Measurements from ENCODE around the gene KRTAP17-1. TPM values are rescaled to one million over a fixed set of nuclear protein-coding genes. Genes with fewer than 3 reads are reported as not detected.
"Not testable (repeated sequence)": the region's sequence is repeated elsewhere in the genome, so short reads cannot be mapped to it uniquely, and the experiment has no call there.

KRTAP17-1 gene
- total RNA-seq, 2 donors from 2014 or later: 0.46 to 0.48 TPM

- H3K4me3 ChIP-seq (ENCODE audit: low read length): no peak overlapping the region
- no peaks in the 10 kb centered on the region for H3K9me3 Mint-ChIP-seq
- H3K4me1 Mint-ChIP-seq: no peaks in the 10 kb centered on the region
- no peak for TF ChIP-seq CTCF (conservative IDR thresholded peaks at IDR 0.05)
- H3K9me3 ChIP-seq (ENCODE audit: control insufficient read depth, low read length): no peaks in the 10 kb centered on the region
- no peak for DNase-seq
- H3K27ac ChIP-seq (ENCODE audit: low read depth, low read length): no peak overlapping the region
- H3K4me1 ChIP-seq (ENCODE audit: control insufficient read depth, insufficient read depth, low read length): no peaks in the 10 kb centered on the region
- no peaks in the 10 kb centered on the region for H3K36me3 Mint-ChIP-seq (ENCODE audit: low read depth)
- no peaks in the 10 kb centered on the region for H3K36me3 ChIP-seq (ENCODE audit: control insufficient read depth, insufficient read depth, low read length)
- no peak overlapping the region for H3K4me3 Mint-ChIP-seq
- WGBS, 2 experiments (ENCODE audit: insufficient coverage in 1 of 2, insufficient read length in 1 of 2): 80 to 93% methylated on average over 3 of the region's 3 CpGs
- no peak overlapping the region for H3K9ac ChIP-seq (ENCODE audit: extremely low read depth, low read length, poor library complexity, severe bottlenecking)
- no peak overlapping the region for H3K27ac Mint-ChIP-seq
- peaks cover 31% of the 10 kb centered on the region for H3K27me3 ChIP-seq (ENCODE audit: control insufficient read depth, insufficient read depth, low read length, poor library complexity, severe bottlenecking)
- peaks cover 9% of the 10 kb centered on the region for H3K27me3 Mint-ChIP-seq (ENCODE audit: insufficient read depth)
These were observed 37.1 kb downstream of the KRTAP17-1 start for GRCh38 chr17:41278176-41278955.

GRCh38 chr17:41275648-41276190 lies 39.8 kb downstream of the KRTAP17-1 start, which contains the start of gene KRTAP9-7:
TSS of gene KRTAP9-7 (plus strand) at chr17:41275698. CDS start at chr17:41275698, 0 bp downstream.
- H3K4me3 Mint-ChIP-seq: not testable (repeated sequence)

GRCh38 chr17:41271858-41272257 lies 43.7 kb downstream of the KRTAP17-1 start:
- no peak for DNase-seq
- no peak overlapping the region for H3K9ac ChIP-seq (ENCODE audit: extremely low read depth, low read length, poor library complexity, severe bottlenecking)
- Mint-ChIP-seq H3K27me3 (ENCODE audit: insufficient read depth) (peaks cover 9% of the 10 kb centered on the region), H3K36me3 (ENCODE audit: low read depth) (no peaks in the 10 kb centered on the region), H3K27ac (no peak overlapping the region), H3K4me3 (no peak overlapping the region), H3K4me1 (no peaks in the 10 kb centered on the region), H3K9me3 (no peaks in the 10 kb centered on the region)
- TF ChIP-seq CTCF (conservative IDR thresholded peaks at IDR 0.05): no peak
- H3K27me3 ChIP-seq (ENCODE audit: control insufficient read depth, insufficient read depth, low read length, poor library complexity, severe bottlenecking): peaks cover 23% of the 10 kb centered on the region
- no peaks in the 10 kb centered on the region for H3K4me1 ChIP-seq (ENCODE audit: control insufficient read depth, insufficient read depth, low read length)
- no peaks in the 10 kb centered on the region for H3K9me3 ChIP-seq (ENCODE audit: control insufficient read depth, low read length)
- H3K27ac ChIP-seq (ENCODE audit: low read depth, low read length): no peak overlapping the region
- 90 to 100% methylated on average over 1 of the region's 1 CpG for WGBS, 2 experiments (ENCODE audit: insufficient coverage in 1 of 2, insufficient read length in 1 of 2)
- no peak overlapping the region for H3K4me3 ChIP-seq (ENCODE audit: low read length)
- H3K36me3 ChIP-seq (ENCODE audit: control insufficient read depth, insufficient read depth, low read length): no peaks in the 10 kb centered on the region

More at GRCh38 chr17:41275648-41276190, 39.8 kb downstream of the KRTAP17-1 start, which contains the start of gene KRTAP9-7:
- not testable (repeated sequence) for H3K9ac ChIP-seq (ENCODE audit: extremely low read depth, low read length, poor library complexity, severe bottlenecking); H3K27ac Mint-ChIP-seq; H3K27ac ChIP-seq (ENCODE audit: low read depth, low read length); H3K36me3 ChIP-seq (ENCODE audit: control insufficient read depth, insufficient read depth, low read length); H3K4me1 Mint-ChIP-seq; H3K4me1 ChIP-seq (ENCODE audit: control insufficient read depth, insufficient read depth, low read length); H3K4me3 ChIP-seq (ENCODE audit: low read length); DNase-seq; H3K9me3 Mint-ChIP-seq; H3K36me3 Mint-ChIP-seq (ENCODE audit: low read depth); H3K27me3 Mint-ChIP-seq (ENCODE audit: insufficient read depth); H3K9me3 ChIP-seq (ENCODE audit: control insufficient read depth, low read length)
- 80% methylated on average over 3 of the region's 3 CpGs; no CpG with 5 or more reads in 1 of the 2 experiments for WGBS, 2 experiments (ENCODE audit: insufficient coverage in 1 of 2, insufficient read length in 1 of 2)
- H3K27me3 ChIP-seq (ENCODE audit: control insufficient read depth, insufficient read depth, low read length, poor library complexity, severe bottlenecking): peaks cover 31% of the 10 kb centered on the region

GRCh38 chr17:41271323-41271722 lies 44.2 kb downstream of the KRTAP17-1 start:
- H3K27ac ChIP-seq (ENCODE audit: low read depth, low read length); H3K9me3 ChIP-seq (ENCODE audit: control insufficient read depth, low read length); DNase-seq; H3K36me3 Mint-ChIP-seq (ENCODE audit: low read depth); H3K4me3 ChIP-seq (ENCODE audit: low read length); H3K4me1 Mint-ChIP-seq; H3K27ac Mint-ChIP-seq; H3K27me3 Mint-ChIP-seq (ENCODE audit: insufficient read depth); H3K4me1 ChIP-seq (ENCODE audit: control insufficient read depth, insufficient read depth, low read length); H3K4me3 Mint-ChIP-seq; H3K36me3 ChIP-seq (ENCODE audit: control insufficient read depth, insufficient read depth, low read length); H3K9ac ChIP-seq (ENCODE audit: extremely low read depth, low read length, poor library complexity, severe bottlenecking); H3K9me3 Mint-ChIP-seq: not testable (repeated sequence)
- 79% methylated on average over 1 of the region's 1 CpG; no CpG with 5 or more reads in 1 of the 2 experiments for WGBS, 2 experiments (ENCODE audit: insufficient coverage in 1 of 2, insufficient read length in 1 of 2)
- H3K27me3 ChIP-seq (ENCODE audit: control insufficient read depth, insufficient read depth, low read length, poor library complexity, severe bottlenecking): peaks cover 20% of the 10 kb centered on the region
